Stimulated activated CD8-positive, alpha-beta memory T cell treated with anti-CD3 and anti-CD28 coated beads, Interleukin-15, amount 100 ng/mL, for 1 hour (primary cell): ENCODE measurements around the gene STT3B.
"Not testable (repeated sequence)": the region's sequence is repeated elsewhere in the genome, so short reads cannot be mapped to it uniquely, and the experiment has no call there.

ENCODE experiments used
- DNase-seq: peaks from one replicate; pipeline ENCODE4 v3.0.0-alpha.2; 2020; ENCODE audit warnings: low read depth

The STT3B gene

GRCh38 chr3:31532587-31533168 is at the start of gene STT3B:
Gene STT3B (plus strand): TSS chr3:31532925. CDS start chr3:31532999, 74 bp downstream.
- DNase-seq = peak; percentile 57

GRCh38 chr3:31483776-31484175 is 48.9 kb upstream of the STT3B start:
- DNase-seq = no peak

- DNase-seq = no peak
These were observed 47.5 kb upstream of the STT3B start for GRCh38 chr3:31485196-31485595.

GRCh38 chr3:31486865-31487533 is 45.7 kb upstream of the STT3B start:
- DNase-seq = no peak

GRCh38 chr3:31488475-31489017 is 44.2 kb upstream of the STT3B start:
- DNase-seq = no peak

GRCh38 chr3:31490502-31490901 is 42.2 kb upstream of the STT3B start:
- no peak for DNase-seq

GRCh38 chr3:31491660-31492059 is 41.1 kb upstream of the STT3B start:
- DNase-seq = no peak

- no peak for DNase-seq
These were observed 39.6 kb upstream of the STT3B start for GRCh38 chr3:31493149-31493548.

GRCh38 chr3:31495971-31496665 is 36.6 kb upstream of the STT3B start:
- DNase-seq = no peak

GRCh38 chr3:31498791-31499190 is 33.9 kb upstream of the STT3B start:
- no peak for DNase-seq

- no peak for DNase-seq
These were observed 33.4 kb upstream of the STT3B start for GRCh38 chr3:31499281-31499680.

GRCh38 chr3:31502803-31503221 is 29.9 kb upstream of the STT3B start:
- DNase-seq = no peak

GRCh38 chr3:31503456-31503855 is 29.3 kb upstream of the STT3B start:
- no peak for DNase-seq

GRCh38 chr3:31504230-31504629 is 28.5 kb upstream of the STT3B start:
- no peak for DNase-seq

- no peak for DNase-seq
These were observed 27.2 kb upstream of the STT3B start for GRCh38 chr3:31505371-31506048.

- DNase-seq = not testable (repeated sequence)
These were observed 26.2 kb upstream of the STT3B start for GRCh38 chr3:31506515-31506914.

GRCh38 chr3:31508452-31509146 is 24.1 kb upstream of the STT3B start:
- DNase-seq = no peak

GRCh38 chr3:31509147-31509728 is 23.5 kb upstream of the STT3B start:
- DNase-seq = no peak

- no peak for DNase-seq
These were observed 18.2 kb upstream of the STT3B start for GRCh38 chr3:31514570-31514969.

- no peak for DNase-seq
These were observed 17.0 kb upstream of the STT3B start for GRCh38 chr3:31515486-31516284.

GRCh38 chr3:31516757-31517156 is 16.0 kb upstream of the STT3B start:
- no peak for DNase-seq
